HG03103 (cell line): ENCODE measurements around the gene MLYCD.

Source experiments
- ATAC-seq: cut with Tn5 transposase; IDR thresholded peaks from one replicate; pipeline ENCODE4 v1.9.1; 2021; ENCODE audit warnings: low read depth; ENCODE audit not compliant: unreplicated experiment

MLYCD gene

GRCh38 chr16:83925095-83925905, 26.4 kb downstream of the MLYCD start:
- no peak for ATAC-seq

GRCh38 chr16:83925957-83926725, 27.2 kb downstream of the MLYCD start:
- no peak for ATAC-seq

GRCh38 chr16:83926726-83927397, 27.9 kb downstream of the MLYCD start:
- ATAC-seq, result no peak

- no peak for ATAC-seq
Observed at GRCh38 chr16:83928341-83929055, 29.6 kb downstream of the MLYCD start.

- ATAC-seq, result no peak
Observed at GRCh38 chr16:83929811-83930555, 31.1 kb downstream of the MLYCD start.

- no peak for ATAC-seq
Observed at GRCh38 chr16:83930730-83931500, 32.0 kb downstream of the MLYCD start.

- no peak for ATAC-seq
Observed at GRCh38 chr16:83931556-83931955, 32.6 kb downstream of the MLYCD start.

- ATAC-seq, result no peak
Observed at GRCh38 chr16:83932304-83932703, 33.4 kb downstream of the MLYCD start.

- no peak for ATAC-seq
Observed at GRCh38 chr16:83932955-83933673, 34.2 kb downstream of the MLYCD start.

GRCh38 chr16:83933885-83934683, 35.2 kb downstream of the MLYCD start:
- ATAC-seq, result no peak

- no peak for ATAC-seq
Observed at GRCh38 chr16:83934684-83934977, 35.7 kb downstream of the MLYCD start.

- no peak for ATAC-seq
Observed at GRCh38 chr16:83935005-83935857, 36.3 kb downstream of the MLYCD start.

- no peak for ATAC-seq
Observed at GRCh38 chr16:83935858-83936255, 36.9 kb downstream of the MLYCD start.

- ATAC-seq, result no peak
Observed at GRCh38 chr16:83936581-83937165, 37.8 kb downstream of the MLYCD start.

GRCh38 chr16:83937267-83937666, 38.4 kb downstream of the MLYCD start:
- ATAC-seq, result no peak

- no peak for ATAC-seq
Observed at GRCh38 chr16:83937922-83938885, 39.3 kb downstream of the MLYCD start.
